ENCODE measurements around the gene CASKIN1.
A peak's percentile ranks its signal among the peaks of the same experiment; 100 is the strongest.

The CASKIN1 gene

DNA sequence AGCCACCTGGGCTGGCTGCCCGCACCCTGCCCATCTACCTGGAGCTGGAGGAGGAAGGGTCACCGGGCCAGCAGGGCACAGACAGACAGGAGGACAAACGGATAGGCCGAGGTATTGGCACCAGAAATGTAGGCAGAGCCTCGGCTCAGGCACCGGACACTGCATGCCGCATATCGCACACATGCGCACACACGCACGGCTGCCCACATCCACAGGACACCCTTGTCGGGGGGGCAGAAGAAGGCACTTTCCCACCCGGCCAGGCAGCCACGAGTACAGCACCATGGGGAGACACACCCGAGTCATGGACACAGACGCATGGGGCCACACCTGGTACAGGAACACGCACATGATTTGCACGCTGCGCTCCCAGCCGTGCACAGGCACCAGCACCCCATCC is 14.5 kb downstream of the CASKIN1 start:
- no peak for ATAC-seq
- Mint-ChIP-seq H3K36me3 (ENCODE audit: low read depth) (no peaks in the 10 kb centered on the region), H3K27ac (no peak overlapping the region), H3K4me1 (no peaks in the 10 kb centered on the region), H3K9me3 (no peaks in the 10 kb centered on the region), H3K27me3 (no peaks in the 10 kb centered on the region), H3K4me3 (no peak overlapping the region)
- DNase-seq: no peak

DNA sequence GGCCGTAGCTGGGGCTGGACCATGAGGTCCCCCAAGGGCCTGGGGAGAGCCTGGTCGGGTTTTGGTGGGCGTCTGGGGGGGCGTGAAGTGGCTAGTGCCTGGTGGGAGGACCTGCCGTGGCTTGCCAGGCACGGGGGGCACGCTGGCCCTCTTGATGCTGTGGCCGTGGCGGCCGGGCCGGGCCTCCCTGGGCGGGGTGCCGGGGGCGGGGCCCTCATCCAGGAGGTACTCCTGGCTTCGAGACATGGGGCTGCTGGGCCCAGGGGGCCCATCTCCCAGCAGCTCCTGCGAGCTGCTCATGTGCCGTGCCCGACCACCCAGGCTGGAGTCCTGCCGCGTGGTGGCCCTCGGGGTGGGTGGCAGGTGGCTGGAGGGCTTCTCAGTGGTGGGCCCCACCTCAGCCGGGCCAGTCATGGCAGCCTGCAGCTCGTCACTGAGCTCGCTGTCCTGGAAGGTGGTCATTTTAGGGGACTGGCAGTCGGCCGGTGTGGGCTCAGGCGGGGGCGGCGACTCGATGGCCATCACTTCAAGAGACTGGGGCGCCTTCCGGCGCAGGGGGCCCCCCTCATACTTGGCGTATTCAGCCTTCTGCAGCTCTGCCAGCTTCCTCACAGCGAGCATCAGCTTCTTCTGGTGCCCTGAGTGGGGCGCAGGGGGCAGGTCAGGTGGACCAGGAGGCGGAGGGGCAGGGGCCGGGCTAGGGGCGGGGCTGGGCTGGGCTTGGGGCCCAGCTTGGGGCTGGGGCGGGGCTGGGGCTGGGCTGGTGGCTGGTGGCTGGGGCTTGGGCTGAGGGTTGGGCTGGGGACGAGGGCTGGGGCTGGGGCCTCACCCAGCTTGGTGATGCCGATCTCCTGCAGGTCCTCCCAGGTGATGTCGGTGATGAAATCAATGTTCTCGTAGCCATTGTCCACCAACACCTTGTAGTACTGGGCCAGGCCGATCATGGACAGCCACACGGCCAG is 15.2 kb downstream of the CASKIN1 start:
- no peak for DNase-seq
- Mint-ChIP-seq H3K36me3 (ENCODE audit: low read depth) (no peaks in the 10 kb centered on the region), H3K4me1 (no peaks in the 10 kb centered on the region), H3K4me3 (no peak overlapping the region), H3K9me3 (no peaks in the 10 kb centered on the region), H3K27me3 (no peaks in the 10 kb centered on the region), H3K27ac (no peak overlapping the region)
- no peak for ATAC-seq

DNA sequence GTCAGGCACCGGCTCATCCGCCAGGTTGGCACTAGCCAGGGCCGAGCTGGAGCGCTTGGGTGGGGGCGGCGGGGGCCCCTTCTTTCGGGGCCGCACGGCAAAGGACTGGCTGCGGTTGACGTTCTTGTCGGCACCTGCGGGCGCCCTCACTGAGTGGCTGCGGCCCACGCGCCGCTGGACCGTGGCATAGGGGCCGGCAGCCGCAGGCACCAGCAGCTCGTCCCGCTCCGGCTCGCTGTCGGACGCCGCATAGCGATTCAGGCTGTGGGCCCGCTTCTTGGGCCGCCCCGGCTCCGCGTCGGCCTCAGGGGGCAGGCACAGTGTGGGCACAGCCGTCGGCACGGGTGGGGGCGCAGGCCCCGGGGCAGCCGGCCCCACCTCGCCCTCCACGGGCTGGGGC is 15.9 kb downstream of the CASKIN1 start:
- DNase-seq (no peak), ATAC-seq (no peak)
- H3K9me3 Mint-ChIP-seq: no peaks in the 10 kb centered on the region
- no peak overlapping the region for H3K4me3 Mint-ChIP-seq
- H3K27me3 Mint-ChIP-seq: no peaks in the 10 kb centered on the region
- no peaks in the 10 kb centered on the region for H3K4me1 Mint-ChIP-seq
- no peak overlapping the region for H3K27ac Mint-ChIP-seq
- peaks cover 3% of the 10 kb centered on the region for H3K36me3 Mint-ChIP-seq (ENCODE audit: low read depth)

DNA sequence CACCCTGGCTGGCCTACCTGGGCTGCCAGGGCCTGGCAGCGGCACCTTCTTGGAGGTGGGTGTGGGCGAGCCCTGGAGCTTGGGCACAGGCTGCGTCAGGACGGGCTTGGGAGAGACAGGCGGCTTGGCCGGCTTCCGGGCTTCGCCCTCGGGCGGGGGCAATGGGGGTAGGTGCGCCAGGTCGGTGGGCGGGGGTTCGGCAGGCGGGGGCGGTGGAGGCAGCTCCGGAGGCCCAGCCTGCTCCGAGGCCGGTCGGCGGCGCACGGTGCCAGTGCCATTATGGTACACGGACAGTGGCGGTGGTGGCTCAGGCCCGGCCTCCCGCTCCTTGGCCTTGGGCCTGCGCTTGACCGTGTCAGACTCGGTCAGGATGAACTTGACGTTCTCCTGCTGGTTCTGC is 16.8 kb downstream of the CASKIN1 start:
- peaks cover 6% of the 10 kb centered on the region for H3K36me3 Mint-ChIP-seq (ENCODE audit: low read depth)
- H3K27ac Mint-ChIP-seq: no peak overlapping the region
- no peak overlapping the region for H3K4me3 Mint-ChIP-seq
- DNase-seq (no peak), ATAC-seq (no peak)
- H3K9me3 Mint-ChIP-seq: no peaks in the 10 kb centered on the region
- H3K27me3 Mint-ChIP-seq: no peaks in the 10 kb centered on the region
- H3K4me1 Mint-ChIP-seq: no peaks in the 10 kb centered on the region

DNA sequence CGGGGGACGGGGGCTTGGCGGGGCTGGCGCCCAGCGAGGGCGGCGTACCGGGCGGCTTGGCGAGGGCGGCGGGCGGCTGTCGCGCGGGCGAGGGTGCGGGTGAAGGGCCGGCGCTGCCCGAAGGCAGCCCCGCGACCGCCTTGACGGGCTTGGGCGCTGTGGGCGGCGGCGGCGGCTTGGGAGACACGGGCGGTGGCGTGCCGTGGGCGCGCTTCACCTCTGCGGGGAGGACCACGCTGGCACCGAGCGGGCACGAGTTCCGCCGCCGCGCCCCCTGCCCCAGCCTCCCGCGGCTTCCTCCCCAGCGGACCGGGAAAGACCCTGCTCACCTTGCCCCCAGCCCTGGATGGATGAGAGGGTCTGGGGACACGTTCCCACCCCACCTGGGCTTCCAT is 17.3 kb downstream of the CASKIN1 start:
- Mint-ChIP-seq H3K9me3 (no peaks in the 10 kb centered on the region), H3K27me3 (no peaks in the 10 kb centered on the region), H3K4me3 (no peak overlapping the region), H3K4me1 (no peaks in the 10 kb centered on the region), H3K27ac (no peak overlapping the region), H3K36me3 (ENCODE audit: low read depth) (peaks cover 6% of the 10 kb centered on the region)
- DNase-seq (no peak), ATAC-seq (no peak)

DNA sequence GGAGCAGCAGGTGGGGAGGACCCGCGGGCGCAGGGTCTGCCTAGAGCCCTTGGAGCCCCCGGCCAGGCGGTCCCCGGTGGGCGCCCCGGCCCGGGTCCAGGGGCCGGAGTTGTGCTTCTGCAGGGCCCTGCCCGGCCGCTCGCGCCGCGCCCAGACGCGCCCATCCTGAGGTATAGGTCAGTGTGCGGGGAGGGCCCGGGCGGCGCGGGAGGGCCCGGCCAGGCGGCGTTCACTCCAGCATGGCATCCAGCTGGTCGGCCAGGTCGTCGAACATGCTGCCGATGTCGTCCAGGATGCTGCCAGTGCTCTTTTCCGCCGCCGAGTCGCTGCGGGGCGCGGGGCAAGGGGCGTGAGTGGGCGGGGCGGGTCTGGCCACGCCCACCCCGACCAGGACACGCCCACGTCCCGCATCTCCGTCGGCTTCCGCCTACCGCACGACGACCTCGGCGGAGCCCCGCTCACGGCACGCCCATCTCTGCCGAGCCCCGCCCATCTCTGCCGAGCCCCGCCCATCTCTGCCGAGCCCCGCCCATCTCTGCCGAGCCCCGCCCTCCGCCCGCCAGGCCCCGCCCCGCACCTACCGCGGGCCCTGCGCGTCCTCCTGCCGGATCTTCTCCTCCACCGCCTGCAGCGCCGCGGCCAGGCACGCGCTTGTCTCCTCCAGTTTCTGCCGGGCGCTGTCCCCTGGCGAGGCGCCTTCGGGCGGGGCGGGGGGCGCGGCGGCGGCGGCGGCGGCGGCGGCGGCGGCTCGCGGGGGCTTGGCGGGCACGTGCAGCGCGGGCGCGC is 17.9 kb downstream of the CASKIN1 start:
- Mint-ChIP-seq H3K4me3 (no peak overlapping the region), H3K27ac (no peak overlapping the region), H3K9me3 (no peaks in the 10 kb centered on the region), H3K27me3 (no peaks in the 10 kb centered on the region), H3K36me3 (ENCODE audit: low read depth) (peaks cover 9% of the 10 kb centered on the region), H3K4me1 (no peaks in the 10 kb centered on the region)
- peak; percentile 25 for ATAC-seq
- DNase-seq: peak; percentile 40

DNA sequence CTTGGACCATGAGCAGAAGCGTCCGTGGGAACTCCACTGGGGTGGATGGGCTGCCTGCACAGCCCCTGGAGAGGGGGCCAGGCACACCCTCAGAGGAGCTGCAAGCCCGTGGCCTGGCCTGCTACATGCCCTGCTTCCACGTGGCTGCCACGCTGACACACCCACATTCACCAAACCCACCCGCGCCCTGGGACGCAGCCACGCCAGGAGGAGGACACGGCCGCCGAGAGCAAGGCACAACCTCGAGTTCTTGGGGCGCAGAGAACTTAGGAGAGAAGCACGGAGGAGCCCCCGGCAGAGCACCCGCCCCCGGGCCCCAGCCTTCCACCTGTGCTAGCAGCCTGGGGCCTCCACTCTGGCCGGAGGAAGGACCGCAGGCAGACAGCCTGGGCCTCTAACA is 18.8 kb downstream of the CASKIN1 start:
- no peaks in the 10 kb centered on the region for H3K27me3 Mint-ChIP-seq
- H3K27ac Mint-ChIP-seq: no peak overlapping the region
- H3K36me3 Mint-ChIP-seq (ENCODE audit: low read depth): peaks cover 13% of the 10 kb centered on the region
- no peaks in the 10 kb centered on the region for H3K9me3 Mint-ChIP-seq
- no peak for DNase-seq
- no peak for ATAC-seq
- H3K4me1 Mint-ChIP-seq: no peaks in the 10 kb centered on the region
- H3K4me3 Mint-ChIP-seq: no peak overlapping the region

DNA sequence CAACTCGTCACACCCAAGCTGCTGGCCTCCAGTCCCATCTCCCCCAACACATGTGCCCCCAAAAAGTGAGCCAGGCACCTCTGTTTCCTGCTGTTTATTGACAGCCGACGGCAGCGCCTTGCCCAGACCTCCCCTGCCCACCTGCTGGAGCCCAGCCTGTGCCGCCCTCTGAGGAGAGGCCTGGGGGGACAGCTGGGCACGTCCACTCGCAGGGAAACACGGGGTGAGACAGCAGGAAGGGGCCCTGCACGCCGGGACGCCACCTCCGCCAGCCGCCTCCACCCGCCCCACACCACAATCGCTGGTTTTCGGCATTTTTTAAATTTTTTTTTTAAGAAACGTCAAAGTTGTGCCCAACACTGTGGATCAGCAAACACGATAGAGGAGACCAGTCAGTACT is 19.3 kb downstream of the CASKIN1 start:
- Mint-ChIP-seq H3K27me3 (no peaks in the 10 kb centered on the region), H3K4me3 (no peak overlapping the region), H3K36me3 (ENCODE audit: low read depth) (peaks cover 13% of the 10 kb centered on the region), H3K27ac (no peak overlapping the region), H3K9me3 (no peaks in the 10 kb centered on the region), H3K4me1 (no peaks in the 10 kb centered on the region)
- DNase-seq (no peak), ATAC-seq (no peak)

DNA sequence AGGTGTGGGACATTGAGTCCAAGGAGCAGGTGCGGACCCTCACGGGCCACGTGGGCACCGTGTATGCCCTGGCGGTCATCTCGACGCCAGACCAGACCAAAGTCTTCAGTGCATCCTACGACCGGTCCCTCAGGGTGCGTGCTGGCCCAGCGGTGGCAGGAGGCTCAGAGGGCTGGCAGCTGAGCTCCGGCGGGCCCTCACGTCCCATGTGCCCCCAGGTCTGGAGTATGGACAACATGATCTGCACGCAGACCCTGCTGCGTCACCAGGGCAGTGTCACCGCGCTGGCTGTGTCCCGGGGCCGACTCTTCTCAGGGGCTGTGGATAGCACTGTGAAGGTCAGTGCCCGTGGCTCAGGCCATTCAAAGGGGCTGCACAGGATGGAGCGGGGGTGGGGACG is 20.4 kb downstream of the CASKIN1 start:
- H3K36me3 Mint-ChIP-seq (ENCODE audit: low read depth): peaks cover 16% of the 10 kb centered on the region
- DNase-seq: no peak

DNA sequence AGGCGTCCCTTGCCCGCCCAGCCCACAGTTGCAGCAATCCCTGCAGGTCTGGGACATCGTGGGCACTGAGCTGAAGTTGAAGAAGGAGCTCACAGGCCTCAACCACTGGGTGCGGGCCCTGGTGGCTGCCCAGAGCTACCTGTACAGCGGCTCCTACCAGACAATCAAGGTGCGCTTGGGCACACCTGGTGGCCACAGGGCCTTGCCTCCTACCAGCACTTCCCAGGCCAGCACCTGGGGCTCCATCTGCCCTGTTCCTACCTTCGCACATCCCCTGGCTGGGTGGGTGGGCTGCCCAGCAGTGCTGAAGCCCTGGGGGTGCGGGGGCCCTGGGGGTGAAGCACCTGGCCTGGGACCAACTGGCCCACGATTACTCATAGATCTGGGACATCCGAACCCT is 21.0 kb downstream of the CASKIN1 start:
- H3K27ac Mint-ChIP-seq: no peak overlapping the region
- ATAC-seq: no peak
- H3K27me3 Mint-ChIP-seq: no peaks in the 10 kb centered on the region
- H3K9me3 Mint-ChIP-seq: no peaks in the 10 kb centered on the region
- H3K4me1 Mint-ChIP-seq: no peaks in the 10 kb centered on the region
- peaks cover 16% of the 10 kb centered on the region for H3K36me3 Mint-ChIP-seq (ENCODE audit: low read depth)
- no peak overlapping the region for H3K4me3 Mint-ChIP-seq
- no peak for DNase-seq

More for the DNA sequence above, 20.4 kb downstream of the CASKIN1 start:
- Mint-ChIP-seq H3K4me3 (no peak overlapping the region), H3K4me1 (no peaks in the 10 kb centered on the region), H3K27ac (no peak overlapping the region), H3K9me3 (no peaks in the 10 kb centered on the region), H3K27me3 (no peaks in the 10 kb centered on the region)
- ATAC-seq: no peak

DNA sequence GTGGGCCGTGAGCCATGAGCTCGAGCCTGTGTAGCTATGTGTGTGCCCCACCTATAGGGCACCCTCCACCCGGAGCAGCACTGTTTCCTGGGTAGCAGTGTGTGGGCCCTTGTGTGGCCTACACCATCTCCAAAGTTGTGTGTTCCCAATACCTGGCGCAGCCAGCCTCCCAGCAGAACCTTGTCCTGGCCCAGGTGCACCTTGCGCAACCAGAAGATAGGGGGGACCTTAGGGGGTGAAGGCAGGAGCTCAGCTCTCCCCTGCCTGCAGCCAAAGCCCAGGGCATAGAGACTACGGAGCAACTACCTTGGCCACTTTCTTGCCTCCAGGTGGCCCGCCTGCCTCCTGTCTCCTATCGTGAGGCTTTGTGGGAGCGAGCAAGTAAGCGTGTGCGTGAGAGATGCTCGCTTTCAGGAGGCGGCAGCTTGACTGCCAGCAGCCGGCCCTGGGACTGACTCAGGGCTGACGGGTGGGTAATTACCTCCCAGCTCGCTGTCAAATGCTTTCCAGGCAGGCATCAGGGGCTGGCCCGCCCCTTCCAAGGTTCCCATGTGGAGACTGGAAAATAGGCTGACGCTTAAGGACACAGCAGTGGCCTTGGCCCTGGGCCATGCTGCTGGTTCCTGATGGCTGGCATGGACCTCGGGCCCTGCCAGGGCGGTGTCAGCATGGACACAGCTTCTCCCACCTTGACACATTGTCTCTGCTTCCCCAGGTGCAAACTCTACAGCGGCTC is 21.8 kb downstream of the CASKIN1 start:
- no peak for DNase-seq
- H3K27me3 Mint-ChIP-seq: no peaks in the 10 kb centered on the region
- no peak for ATAC-seq
- H3K27ac Mint-ChIP-seq: no peak overlapping the region
- no peaks in the 10 kb centered on the region for H3K9me3 Mint-ChIP-seq
- H3K4me1 Mint-ChIP-seq: no peaks in the 10 kb centered on the region
- H3K4me3 Mint-ChIP-seq: no peak overlapping the region
- H3K36me3 Mint-ChIP-seq (ENCODE audit: low read depth): peaks cover 16% of the 10 kb centered on the region

DNA sequence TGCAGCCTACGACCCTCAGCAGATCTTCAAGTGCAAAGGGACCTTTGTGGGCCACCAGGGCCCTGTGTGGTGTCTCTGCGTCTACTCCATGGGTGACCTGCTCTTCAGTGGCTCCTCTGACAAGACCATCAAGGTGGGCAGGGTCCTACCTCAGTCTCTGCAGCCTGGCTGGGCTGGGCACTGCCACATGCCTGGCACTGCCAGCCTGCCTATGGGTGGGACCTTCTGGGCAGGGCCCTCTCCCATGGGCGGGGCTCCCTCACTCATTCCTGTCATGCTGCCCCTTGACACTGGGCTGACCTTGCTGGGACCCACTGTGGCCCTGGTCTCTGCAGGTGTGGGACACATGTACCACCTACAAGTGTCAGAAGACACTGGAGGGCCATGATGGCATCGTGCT is 22.5 kb downstream of the CASKIN1 start:
- ATAC-seq (no peak), DNase-seq (no peak)
- Mint-ChIP-seq H3K4me1 (no peaks in the 10 kb centered on the region), H3K4me3 (no peak overlapping the region), H3K27ac (no peak overlapping the region), H3K9me3 (no peaks in the 10 kb centered on the region), H3K36me3 (ENCODE audit: low read depth) (peaks cover 16% of the 10 kb centered on the region), H3K27me3 (no peaks in the 10 kb centered on the region)

DNA sequence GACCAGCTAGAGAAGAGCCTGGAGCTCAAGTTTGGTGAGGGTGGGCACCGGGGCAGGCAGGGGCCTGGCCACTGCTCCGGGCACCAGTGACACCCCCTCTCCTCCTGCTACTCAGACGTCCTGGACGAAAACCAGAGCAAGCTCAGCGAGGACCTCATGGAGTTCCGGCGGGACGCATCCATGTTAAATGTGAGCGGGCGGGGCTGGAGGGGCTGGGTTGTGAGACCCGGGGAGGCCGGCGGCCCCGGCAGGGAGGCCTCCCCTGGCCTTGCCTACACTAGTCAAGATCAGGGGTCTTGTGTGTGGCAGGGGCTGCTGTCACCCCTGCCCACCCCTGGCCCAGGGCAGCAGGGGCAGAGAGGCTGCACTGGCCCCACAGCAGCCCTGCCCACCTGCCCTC is 23.0 kb downstream of the CASKIN1 start:
- Mint-ChIP-seq H3K4me3 (no peak overlapping the region), H3K4me1 (no peaks in the 10 kb centered on the region), H3K27ac (no peak overlapping the region), H3K36me3 (ENCODE audit: low read depth) (peaks cover 16% of the 10 kb centered on the region), H3K27me3 (no peaks in the 10 kb centered on the region), H3K9me3 (no peaks in the 10 kb centered on the region)
- ATAC-seq (no peak), DNase-seq (no peak)

DNA sequence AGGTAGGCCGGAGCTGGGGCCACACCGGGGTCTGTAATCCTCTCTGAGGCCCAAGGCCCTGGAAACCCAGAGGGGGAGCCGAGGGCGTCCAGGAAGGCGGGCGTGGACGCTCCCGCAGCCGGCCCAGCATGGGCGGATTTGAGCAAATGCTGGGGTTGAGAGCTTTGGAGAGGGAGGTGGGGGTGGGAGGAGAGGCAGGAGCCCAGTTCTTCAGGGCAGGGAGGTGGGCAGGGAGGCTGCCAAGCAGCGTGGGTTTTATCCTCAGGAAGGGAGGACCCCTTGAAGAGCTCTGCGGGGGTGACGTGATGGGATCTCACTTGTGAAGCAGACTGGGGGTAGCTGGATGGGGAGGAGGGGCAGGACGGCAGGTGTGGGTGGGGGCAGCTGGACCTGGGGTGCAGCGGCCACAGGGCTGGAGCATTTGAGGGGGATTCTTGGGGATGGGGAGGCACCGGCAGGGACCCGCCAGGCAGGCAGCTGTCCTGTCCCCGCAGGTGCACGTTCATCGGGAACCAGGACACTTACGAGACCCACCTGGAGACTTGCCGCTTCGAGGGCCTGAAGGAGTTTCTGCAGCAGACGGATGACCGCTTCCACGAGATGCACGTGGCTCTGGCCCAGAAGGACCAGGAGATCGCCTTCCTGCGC is 23.6 kb downstream of the CASKIN1 start:
- Mint-ChIP-seq H3K4me3 (no peak overlapping the region), H3K36me3 (ENCODE audit: low read depth) (peaks cover 18% of the 10 kb centered on the region), H3K27ac (no peak overlapping the region), H3K27me3 (no peaks in the 10 kb centered on the region), H3K9me3 (no peaks in the 10 kb centered on the region), H3K4me1 (no peaks in the 10 kb centered on the region)
- DNase-seq: no peak
- ATAC-seq: no peak
